ENCODE measurements around the gene TECPR2.
"Not testable (repeated sequence)": the region's sequence is repeated elsewhere in the genome, so short reads cannot be mapped to it uniquely, and the experiment has no call there.

The TECPR2 gene

GRCh38 chr14:102509746-102510615 is 147.2 kb downstream of the TECPR2 start, which contains the start of gene ANKRD9:
ANKRD9 (minus strand) TSS chr14:102509776; CDS start chr14:102507889, 1,887 bp downstream.
- DNase-seq (ENCODE audit: low spot score) = peak; percentile 96

GRCh38 chr14:102510616-102511520 is 148.1 kb downstream of the TECPR2 start:
- peak; percentile 81 for DNase-seq (ENCODE audit: low spot score)

GRCh38 chr14:102511538-102511937 is 148.8 kb downstream of the TECPR2 start:
- DNase-seq (ENCODE audit: low spot score) = no peak

- no peak for DNase-seq (ENCODE audit: low spot score)
Measured at GRCh38 chr14:102512793-102513300, 150.1 kb downstream of the TECPR2 start.

- DNase-seq (ENCODE audit: low spot score) = no peak
Measured at GRCh38 chr14:102513899-102514772, 151.4 kb downstream of the TECPR2 start.

GRCh38 chr14:102514987-102515733 is 152.4 kb downstream of the TECPR2 start:
- no peak for DNase-seq (ENCODE audit: low spot score)

- peak; percentile 84 for DNase-seq (ENCODE audit: low spot score)
Measured at GRCh38 chr14:102516531-102517391, 154.0 kb downstream of the TECPR2 start.

GRCh38 chr14:102517392-102518062 is 154.8 kb downstream of the TECPR2 start:
- peak; percentile 75 for DNase-seq (ENCODE audit: low spot score)

GRCh38 chr14:102518063-102518648 is 155.4 kb downstream of the TECPR2 start:
- no peak for DNase-seq (ENCODE audit: low spot score)

GRCh38 chr14:102519709-102520108 is 157.0 kb downstream of the TECPR2 start:
- DNase-seq (ENCODE audit: low spot score) = not testable (repeated sequence)

GRCh38 chr14:102523200-102523568 is 160.4 kb downstream of the TECPR2 start:
- no peak for DNase-seq (ENCODE audit: low spot score)

- no peak for DNase-seq (ENCODE audit: low spot score)
Measured at GRCh38 chr14:102523569-102524450, 161.1 kb downstream of the TECPR2 start.

GRCh38 chr14:102524451-102525218 is 161.9 kb downstream of the TECPR2 start:
- DNase-seq (ENCODE audit: low spot score) = peak; percentile 98

GRCh38 chr14:102525219-102525928 is 162.6 kb downstream of the TECPR2 start:
- DNase-seq (ENCODE audit: low spot score) = no peak

GRCh38 chr14:102525929-102526497 is 163.3 kb downstream of the TECPR2 start:
- no peak for DNase-seq (ENCODE audit: low spot score)
